H1 (cell line): ENCODE results near the gene CTAG2. TPM values are rescaled to one million over a fixed set of nuclear protein-coding genes. Genes with fewer than 3 reads are reported as not detected.

Source experiments
- CTCF ChIA-PET: fragments of 300-600 bp; sonication (Branson Sonifier 250); formaldehyde crosslinking; loops from one replicate; lab custom pipeline; 2021; ENCODE audit not compliant: partially characterized antibody; lab: Charles Lee
- POLR2A ChIA-PET: fragments of 300-600 bp; sonication (Branson Sonifier 250); formaldehyde crosslinking; loops from one replicate; lab custom pipeline; 2021; ENCODE audit warnings: inconsistent platforms; ENCODE audit not compliant: partially characterized antibody; lab: Charles Lee
- DNase-seq, 2 experiments: peaks; one replicate each; pipeline versions ENCODE4 v3.0.0 to v3.0.0-alpha.2; 2010 to 2022; ENCODE audit warnings: low spot score in 2 of 2, low read depth in 1 of 2, mixed read lengths in 1 of 2
- FAIRE-seq: peaks from 2 replicates; lab custom pipeline; 2011; peaks lifted over from hg19 to GRCh38; lab: Jason Lieb, UNC
- H2AFZ ChIP-seq: 2 replicates; pipeline ENCODE4 v1.8.1; 2012; ENCODE audit warnings: low read length, inconsistent platforms
- H2AK5ac ChIP-seq: 2 replicates; pipeline ENCODE4 v1.6.1; 2013; ENCODE audit warnings: low read depth, low read length
- H2BK120ac ChIP-seq: replicated peaks from 2 replicates; pipeline ENCODE3; 2013; ENCODE audit warnings: low read depth, low read length, inconsistent platforms
- H2BK12ac ChIP-seq: 2 replicates; pipeline ENCODE4 v1.6.1; 2013; ENCODE audit warnings: low read depth, low read length
- H2BK15ac ChIP-seq: 2 replicates; pipeline ENCODE4 v1.6.1; 2013; ENCODE audit warnings: low read length
- H2BK20ac ChIP-seq: 2 replicates; pipeline ENCODE4 v1.6.1; 2013; ENCODE audit warnings: low read length
- H2BK5ac ChIP-seq: 2 replicates; pipeline ENCODE4 v1.6.1; 2013; ENCODE audit warnings: low read depth, low read length
- H3K14ac ChIP-seq: 2 replicates; pipeline ENCODE4 v1.6.1; 2013; ENCODE audit warnings: inconsistent platforms; ENCODE audit not compliant: insufficient read length
- H3K18ac ChIP-seq: 2 replicates; pipeline ENCODE4 v1.6.1; 2013; ENCODE audit warnings: low read length; ENCODE audit errors: extremely low read depth
- H3K23ac ChIP-seq: 2 replicates; pipeline ENCODE4 v1.6.1; 2013; ENCODE audit warnings: inconsistent platforms; ENCODE audit not compliant: insufficient read length
- H3K23me2 ChIP-seq: 2 replicates; pipeline ENCODE4 v1.6.1; 2013; ENCODE audit warnings: low read depth, low read length
- H3K27ac ChIP-seq: 2 replicates; pipeline ENCODE4 v1.6.1; 2011; ENCODE audit warnings: low read depth, low read length, inconsistent platforms
- H3K27me3 ChIP-seq, 4 experiments: replicated peaks in 1 of 4; 1 replicate in 1 of 4; 2 replicates in 3 of 4; pipeline versions ENCODE4 v1.6.1 to v1.8.1; 2011 to 2013; ENCODE audit warnings: low read length in 3 of 4, mild to moderate bottlenecking in 3 of 4, inconsistent platforms in 2 of 4, mixed read lengths in 2 of 4, moderate library complexity in 1 of 4; ENCODE audit not compliant: control insufficient read depth in 3 of 4, insufficient read depth in 3 of 4; ENCODE audit errors: extremely low read depth in 1 of 4
- H3K36me3 ChIP-seq, 4 experiments: 2 replicates each; pipeline versions ENCODE4 v1.6.1 to v1.8.1; 2011 to 2013; ENCODE audit warnings: mild to moderate bottlenecking in 4 of 4, low read length in 3 of 4, moderate library complexity in 2 of 4, control low read depth in 1 of 4, inconsistent platforms in 1 of 4; ENCODE audit not compliant: insufficient read depth in 4 of 4, control insufficient read depth in 2 of 4
- H3K4ac ChIP-seq: replicated peaks from 2 replicates; pipeline ENCODE3; 2013; ENCODE audit warnings: low read length, low read depth, mixed read lengths, inconsistent platforms; ENCODE audit not compliant: insufficient read length
- H3K4me1 ChIP-seq, 4 experiments: replicated peaks in 1 of 4; 1 replicate in 1 of 4; 2 replicates in 3 of 4; pipeline versions ENCODE4 v1.6.1 to v1.8.1; 2011 to 2013; ENCODE audit warnings: low read length in 3 of 4, inconsistent platforms in 2 of 4, mixed read lengths in 1 of 4; ENCODE audit not compliant: insufficient read depth in 4 of 4, control insufficient read depth in 3 of 4
- H3K4me2 ChIP-seq, 2 experiments: 2 replicates each; pipeline versions ENCODE4 v1.6.1 to v1.8.1; 2011 to 2013; ENCODE audit warnings: low read depth in 2 of 2, low read length in 2 of 2, control low read depth in 1 of 2, inconsistent platforms in 1 of 2, mild to moderate bottlenecking in 1 of 2; ENCODE audit not compliant: insufficient read depth in 1 of 2
- H3K4me3 ChIP-seq, 4 experiments: fragments of 200-600, 300-600 bp in 1 of 4; sonication (generic), shearing (Covaris generic), sonication (Bioruptor Twin) in 1 of 4; 2 replicates each; pipeline versions ENCODE4 v1.5.1 to v1.8.1; 2011 to 2016; ENCODE audit warnings: low read length in 4 of 4, low read depth in 3 of 4, control low read depth in 2 of 4, inconsistent platforms in 2 of 4, mild to moderate bottlenecking in 2 of 4, mixed read lengths in 1 of 4, moderate library complexity in 1 of 4; ENCODE audit not compliant: insufficient read depth in 2 of 4; ENCODE audit errors: extremely low read depth in 1 of 4
- H3K56ac ChIP-seq: replicated peaks from 2 replicates; pipeline ENCODE3; 2013; ENCODE audit warnings: low read depth, mild to moderate bottlenecking, mixed read lengths, low read length, inconsistent platforms; ENCODE audit not compliant: insufficient read length
- H3K79me1 ChIP-seq: 2 replicates; pipeline ENCODE4 v1.6.1; 2013; ENCODE audit warnings: low read depth, low read length, control low read depth
- H3K79me2 ChIP-seq, 2 experiments: 2 replicates each; pipeline versions ENCODE4 v1.6.1 to v1.8.1; 2012 to 2013; ENCODE audit warnings: low read length in 2 of 2, mild to moderate bottlenecking in 2 of 2, inconsistent platforms in 1 of 2; ENCODE audit not compliant: insufficient read depth in 2 of 2, control insufficient read depth in 1 of 2
- H3K9ac ChIP-seq, 4 experiments: replicated peaks in 1 of 4; 1 replicate in 1 of 4; 2 replicates in 3 of 4; pipeline versions ENCODE4 v1.6.1 to v1.8.1; 2011 to 2013; ENCODE audit warnings: low read depth in 3 of 4, low read length in 3 of 4, control low read depth in 2 of 4, mild to moderate bottlenecking in 2 of 4, moderate library complexity in 2 of 4, inconsistent platforms in 1 of 4; ENCODE audit errors: extremely low read depth in 1 of 4
- H3K9me3 ChIP-seq, 2 experiments: 2 replicates each; pipeline versions ENCODE4 v1.6.1 to v1.8.1; 2012 to 2013; ENCODE audit warnings: mild to moderate bottlenecking in 2 of 2, moderate library complexity in 2 of 2, control low read depth in 1 of 2, inconsistent platforms in 1 of 2, low read depth in 1 of 2, low read length in 1 of 2, mixed read lengths in 1 of 2; ENCODE audit not compliant: insufficient read depth in 2 of 2
- H4K20me1 ChIP-seq, 2 experiments: replicated peaks in 1 of 2; 2 replicates each; pipeline versions ENCODE3 to v1.8.1; 2011 to 2013; ENCODE audit warnings: inconsistent platforms in 2 of 2, low read length in 2 of 2, mild to moderate bottlenecking in 1 of 2; ENCODE audit not compliant: insufficient read depth in 2 of 2, control insufficient read depth in 1 of 2
- H4K5ac ChIP-seq: 2 replicates; pipeline ENCODE4 v1.6.1; 2013; ENCODE audit warnings: low read length, low read depth, mixed read lengths, inconsistent platforms; ENCODE audit not compliant: insufficient read length
- H4K8ac ChIP-seq: 2 replicates; pipeline ENCODE4 v1.8.0; 2013; ENCODE audit warnings: mild to moderate bottlenecking, moderate library complexity, low read length, inconsistent platforms; ENCODE audit not compliant: insufficient read depth; ENCODE audit errors: extremely low read depth
- H4K91ac ChIP-seq: replicated peaks from 2 replicates; pipeline ENCODE3; 2013; ENCODE audit warnings: low read length, mixed read lengths, inconsistent platforms; ENCODE audit not compliant: insufficient read length
- KDM1A ChIP-seq: fragments of 200-600, 300-600 bp; sonication (generic); IDR thresholded peaks from 2 replicates; pipeline ENCODE4 v1.7.1; 2016; ENCODE audit warnings: mild to moderate bottlenecking, low read length, borderline replicate concordance
- POLR2A ChIP-seq, 2 experiments: IDR thresholded peaks; 1 replicate in 1 of 2; 2 replicates in 1 of 2; pipeline ENCODE4 v1.6.1; 2011; ENCODE audit warnings: low read depth in 2 of 2, low read length in 2 of 2, mild to moderate bottlenecking in 2 of 2; ENCODE audit errors: control extremely low read depth in 1 of 2
- SIX5 ChIP-seq: IDR thresholded peaks from 2 replicates; pipeline ENCODE4 v1.6.1; 2011; ENCODE audit warnings: mild to moderate bottlenecking, low read depth, low read length
- TBP ChIP-seq: IDR thresholded peaks from 2 replicates; pipeline ENCODE4 v1.6.1; 2011; ENCODE audit warnings: low read depth, low read length, improper control_type of control experiment
- WGBS, 2 experiments: shearing (Covaris generic) in 1 of 2; methylation state at CpG; one replicate each; pipeline versions ENCODE4 v1.1.6 to v1.1.7; 2013 to 2015; ENCODE audit warnings: low lambda C conversion rate in 2 of 2, mixed read lengths in 2 of 2, inconsistent platforms in 1 of 2, low coverage in 1 of 2, missing lambda C conversion rate in 1 of 2; ENCODE audit not compliant: insufficient replicate concordance in 2 of 2, insufficient coverage in 1 of 2, insufficient read length in 1 of 2; ENCODE audit errors: extremely low coverage in 1 of 2, missing lambda C conversion rate in 1 of 2; 5-methylcytosine and 5-hydroxymethylcytosine counted together
- polyA plus RNA-seq, 7 experiments: library from polyadenylated mRNA; depleted of rRNA in 3 of 7; stranded (reverse) in 5 of 7; unstranded in 2 of 7; fragments of >200 nt in 5 of 7; fragments of 200-250 nt in 2 of 7; gene quantifications; 1 replicate in 5 of 7; 2 replicates in 1 of 7; 4 replicates in 1 of 7; pipeline versions ENCODE4 v1.2.1 to v1.2.3, GENCODE V29; 2011 to 2013; ENCODE audit warnings: missing spikeins in 2 of 7, mixed read lengths in 2 of 7
- total RNA-seq: library from RNA; stranded (reverse); fragmentation: NEBNext Ultra II Directional; extraction: Animal tissue kit (Norgen Biotek cat#: 25700); gene quantifications from 2 replicates; pipeline ENCODE4 v1.2.1, GENCODE V29; 2021

CTAG2 gene
- total and polyA plus RNA-seq, 2 of the 8 experiments (the other 6 are each of a cell fraction or from before 2014, with no cell fraction given) = not detected

- H3K23me2 ChIP-seq = no peaks in the 10 kb centered on the region
Observed at GRCh38 chrX:154654372-154654771, 993 bp upstream of the CTAG2 start.

More at GRCh38 chrX:154654372-154654771, 993 bp upstream of the CTAG2 start:
- FAIRE-seq = no peak
- Histone ChIP-seq H2BK5ac (no peak overlapping the region), H2AK5ac (no peak overlapping the region), H3K4me2 (no peak overlapping the region), H3K23ac (no peak overlapping the region), H2AFZ (no peak overlapping the region), H3K9ac (no peak overlapping the region), H3K4me3 (no peak overlapping the region), H3K14ac (no peak overlapping the region), H4K91ac (no peak overlapping the region), H2BK15ac (no peak overlapping the region), H3K79me1 (no peaks in the 10 kb centered on the region), H3K56ac (no peak overlapping the region), H3K9me3 (no peaks in the 10 kb centered on the region), H3K27ac (no peak overlapping the region), H3K36me3 (no peaks in the 10 kb centered on the region), H3K4me1 (peaks cover 0 to 4% (median 0%) of the 10 kb centered on the region in 4 experiments; a peak in 1 of 7 replicates), H2BK20ac (no peak overlapping the region), H4K20me1 (no peaks in the 10 kb centered on the region), H3K18ac (no peak overlapping the region), H4K5ac (no peak overlapping the region), H2BK12ac (no peak overlapping the region), H3K79me2 (no peaks in the 10 kb centered on the region), H3K27me3 (no peaks in the 10 kb centered on the region), H4K8ac (no peak overlapping the region), H2BK120ac (no peak overlapping the region), H3K4ac (no peak overlapping the region)
- 100% methylated on average over 6 of the region's 10 CpGs; no CpG with 5 or more reads in 1 of the 2 experiments for WGBS, 2 experiments
- no peak for TF ChIP-seq POLR2A (IDR thresholded peaks at IDR 0.05; ENCODE audit: control extremely low read depth in 1 of 2, low read depth in 2 of 2, low read length in 2 of 2)
- no peak for TF ChIP-seq SIX5
- TF ChIP-seq TBP = no peak
- TF ChIP-seq KDM1A = no peak
- POLR2A ChIA-PET = no interaction called here
- CTCF ChIA-PET = no interaction called here
- DNase-seq = no peak
